Sigmoid colon (tissue), 4 donors: ENCODE data around the gene EIF1B.

ENCODE experiments used
- EP300 ChIP-seq, 4 donors: sonication (generic); formaldehyde crosslinking; IDR thresholded peaks; one replicate each; pipeline ENCODE4 v1.6.1; 2017; ENCODE audit warnings: antibody characterized with exemption in 4 of 4
- POLR2A ChIP-seq, 2 donors: fragments of 450-650 bp; IDR thresholded peaks; one replicate each; pipeline ENCODE4 v1.6.1; 2016; ENCODE audit warnings: antibody characterized with exemption in 2 of 2, mild to moderate bottlenecking in 2 of 2, moderate library complexity in 2 of 2
- TF ChIP-seq, protein P1 (sequence below), 4 experiments: fragments of 450-650 bp in 3 of 4; fragments of 200-600 bp in 1 of 4; IDR thresholded peaks; one replicate each; pipeline ENCODE4 v1.5.1; 2016 to 2019; ENCODE audit warnings: antibody characterized with exemption in 4 of 4, mild to moderate bottlenecking in 3 of 4, moderate library complexity in 2 of 4

DNA sequence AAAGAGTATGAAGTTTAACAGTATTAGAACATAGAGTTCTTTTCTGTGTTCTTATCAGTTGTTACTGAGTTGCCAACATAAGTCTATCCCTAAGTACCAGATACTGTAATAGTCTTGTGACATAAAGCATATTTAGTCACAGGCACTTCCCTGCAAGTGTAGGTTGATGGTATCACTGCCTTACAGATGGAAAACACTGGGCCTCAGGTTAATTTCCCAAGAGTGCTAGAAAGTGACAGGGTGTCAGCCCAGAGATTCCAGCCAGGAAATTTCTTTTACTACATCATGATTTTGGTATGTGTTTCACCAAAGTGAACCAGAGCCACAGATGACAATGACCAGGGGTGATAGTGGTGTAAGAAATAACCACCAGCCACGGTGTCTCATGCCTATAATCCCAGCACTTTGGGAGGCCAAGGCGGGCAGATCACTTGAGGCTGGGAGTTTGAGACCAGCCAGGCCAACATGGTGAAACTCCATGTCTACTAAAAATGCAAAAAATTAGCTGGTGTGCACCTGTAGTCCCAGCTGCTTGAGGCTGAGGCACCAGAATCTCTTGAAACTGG lies 3.2 kb downstream of the EIF1B start:
- TF ChIP-seq POLR2A (IDR thresholded peaks at IDR 0.05) (no peak), EP300 (IDR thresholded peaks at IDR 0.05) (no peak)
- TF ChIP-seq, protein P1, sequence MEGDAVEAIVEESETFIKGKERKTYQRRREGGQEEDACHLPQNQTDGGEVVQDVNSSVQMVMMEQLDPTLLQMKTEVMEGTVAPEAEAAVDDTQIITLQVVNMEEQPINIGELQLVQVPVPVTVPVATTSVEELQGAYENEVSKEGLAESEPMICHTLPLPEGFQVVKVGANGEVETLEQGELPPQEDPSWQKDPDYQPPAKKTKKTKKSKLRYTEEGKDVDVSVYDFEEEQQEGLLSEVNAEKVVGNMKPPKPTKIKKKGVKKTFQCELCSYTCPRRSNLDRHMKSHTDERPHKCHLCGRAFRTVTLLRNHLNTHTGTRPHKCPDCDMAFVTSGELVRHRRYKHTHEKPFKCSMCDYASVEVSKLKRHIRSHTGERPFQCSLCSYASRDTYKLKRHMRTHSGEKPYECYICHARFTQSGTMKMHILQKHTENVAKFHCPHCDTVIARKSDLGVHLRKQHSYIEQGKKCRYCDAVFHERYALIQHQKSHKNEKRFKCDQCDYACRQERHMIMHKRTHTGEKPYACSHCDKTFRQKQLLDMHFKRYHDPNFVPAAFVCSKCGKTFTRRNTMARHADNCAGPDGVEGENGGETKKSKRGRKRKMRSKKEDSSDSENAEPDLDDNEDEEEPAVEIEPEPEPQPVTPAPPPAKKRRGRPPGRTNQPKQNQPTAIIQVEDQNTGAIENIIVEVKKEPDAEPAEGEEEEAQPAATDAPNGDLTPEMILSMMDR (IDR thresholded peaks at IDR 0.05) = no peak
